GM18520 (cell line): ENCODE measurements around the gene SHISA6.

Experiments used
- ATAC-seq: cut with Tn5 transposase; IDR thresholded peaks from one replicate; pipeline ENCODE4 v1.9.1; 2021; ENCODE audit not compliant: unreplicated experiment

SHISA6 gene

DNA sequence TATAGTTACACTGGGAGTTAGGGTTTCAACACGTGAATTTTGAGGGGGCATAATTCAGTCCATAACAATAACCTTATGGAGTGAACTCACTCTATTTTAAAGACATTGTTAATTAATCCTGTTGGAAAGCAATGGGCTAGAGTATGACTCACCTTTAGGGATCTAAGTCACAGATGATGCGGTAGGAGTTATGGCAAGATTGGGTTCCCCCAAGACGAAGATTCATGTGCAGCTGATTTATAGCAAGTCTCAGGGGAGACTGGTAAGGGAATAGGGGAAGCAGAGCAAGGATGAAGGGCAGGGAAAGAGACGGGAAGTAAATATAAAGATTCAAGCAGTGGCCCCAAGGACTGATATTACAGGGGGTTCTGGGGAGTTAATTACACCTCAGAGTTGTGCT is 197.7 kb downstream of the SHISA6 start:
- no peak for ATAC-seq

DNA sequence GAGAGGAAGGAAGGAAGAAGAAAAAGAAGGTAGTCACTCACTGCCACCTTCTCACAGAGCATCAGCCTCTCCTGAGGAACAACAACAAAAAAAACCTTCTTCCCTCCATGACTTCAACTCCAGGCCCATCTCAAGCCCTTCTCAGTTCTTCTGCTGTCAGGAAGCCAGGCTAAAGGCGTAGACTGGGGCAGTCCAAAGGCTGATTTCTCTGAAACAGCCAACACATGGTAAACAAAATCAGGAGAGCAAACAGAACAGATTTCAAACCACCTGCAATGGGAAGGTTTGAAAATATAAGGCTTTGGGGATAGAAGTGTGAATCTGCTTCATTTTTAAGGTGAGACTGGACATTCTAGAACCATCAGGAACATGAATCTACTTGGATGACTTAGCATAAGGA is 200.0 kb downstream of the SHISA6 start:
- ATAC-seq, result no peak

DNA sequence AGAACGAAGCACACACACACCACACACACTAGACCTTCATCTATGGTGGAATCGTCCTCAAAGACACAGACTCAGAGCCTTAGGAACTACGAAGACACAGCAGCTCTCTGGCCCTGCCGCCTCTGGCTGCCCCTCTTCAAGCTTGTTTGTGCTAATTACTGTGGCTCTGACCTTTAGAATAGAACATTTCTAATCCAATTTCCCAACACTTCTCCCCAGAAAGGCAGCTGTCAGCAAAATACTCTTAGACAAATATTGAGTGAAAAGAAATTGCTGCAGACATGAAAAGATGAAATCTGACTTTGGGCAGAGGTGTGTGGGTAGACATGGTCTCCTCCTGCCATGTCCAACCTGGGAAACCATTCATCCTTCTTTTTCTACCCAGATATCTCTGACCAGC is 205.3 kb downstream of the SHISA6 start:
- no peak for ATAC-seq

DNA sequence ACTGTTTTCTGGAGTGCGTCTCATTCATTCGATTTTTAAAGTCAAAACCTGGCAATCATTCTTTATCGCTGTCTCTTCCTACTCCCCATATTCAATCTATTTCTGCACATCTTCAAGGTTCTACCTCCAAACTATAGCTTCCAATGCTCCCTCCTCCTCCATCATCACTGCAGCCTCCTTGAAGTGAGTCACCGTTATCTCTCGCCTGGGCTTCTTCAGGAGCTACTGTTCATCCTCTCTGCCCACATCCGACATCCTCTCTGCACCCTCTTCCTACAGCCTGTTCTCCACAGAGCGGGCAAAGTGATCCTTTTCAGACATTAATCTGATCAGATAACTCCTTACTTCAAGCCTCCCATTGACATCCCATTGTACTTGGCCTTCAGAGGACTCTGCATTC is 213.1 kb downstream of the SHISA6 start:
- ATAC-seq, result no peak

DNA sequence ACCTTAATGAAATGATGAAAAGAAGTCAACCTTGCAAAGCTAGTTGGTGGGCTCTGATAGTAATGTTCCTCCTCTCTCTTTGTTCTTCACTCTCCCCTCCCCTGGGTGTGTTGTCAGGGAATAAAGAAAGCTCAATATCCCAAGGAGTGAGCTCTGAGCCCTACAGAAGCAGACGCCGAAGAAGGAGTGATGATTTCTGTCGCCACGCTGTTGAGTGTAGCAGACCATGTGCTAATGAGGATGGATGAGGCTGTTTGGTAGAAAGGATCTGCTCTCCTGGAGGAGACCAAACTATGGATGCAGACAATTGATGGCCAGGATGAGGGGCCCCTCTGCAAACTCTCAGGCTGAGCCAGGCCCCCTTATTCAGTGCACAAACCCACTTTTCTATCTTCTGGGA is 217.3 kb downstream of the SHISA6 start:
- no peak for ATAC-seq

DNA sequence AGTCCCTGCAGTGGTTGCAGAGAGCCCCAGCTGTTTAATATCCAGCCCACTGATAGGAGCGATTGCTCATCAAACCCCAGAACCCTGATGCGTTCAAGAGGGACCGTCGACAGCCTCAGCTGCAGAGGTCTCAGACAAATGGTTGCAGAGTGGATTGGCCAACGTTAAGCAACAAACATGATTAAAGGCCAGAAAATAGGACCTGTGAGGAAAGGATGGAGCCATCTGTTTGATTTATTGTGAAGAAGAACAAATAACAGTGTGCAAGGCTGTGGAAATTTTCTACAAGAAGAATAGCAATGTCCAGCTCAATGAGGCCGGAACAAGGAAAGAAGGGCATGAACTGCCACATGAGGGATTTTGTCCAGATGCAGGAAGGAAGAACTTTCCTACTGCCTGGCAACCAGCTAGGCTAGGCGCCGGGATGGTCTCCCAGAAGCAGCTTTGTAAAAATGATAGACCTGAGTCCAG is 218.9 kb downstream of the SHISA6 start:
- ATAC-seq, result no peak

DNA sequence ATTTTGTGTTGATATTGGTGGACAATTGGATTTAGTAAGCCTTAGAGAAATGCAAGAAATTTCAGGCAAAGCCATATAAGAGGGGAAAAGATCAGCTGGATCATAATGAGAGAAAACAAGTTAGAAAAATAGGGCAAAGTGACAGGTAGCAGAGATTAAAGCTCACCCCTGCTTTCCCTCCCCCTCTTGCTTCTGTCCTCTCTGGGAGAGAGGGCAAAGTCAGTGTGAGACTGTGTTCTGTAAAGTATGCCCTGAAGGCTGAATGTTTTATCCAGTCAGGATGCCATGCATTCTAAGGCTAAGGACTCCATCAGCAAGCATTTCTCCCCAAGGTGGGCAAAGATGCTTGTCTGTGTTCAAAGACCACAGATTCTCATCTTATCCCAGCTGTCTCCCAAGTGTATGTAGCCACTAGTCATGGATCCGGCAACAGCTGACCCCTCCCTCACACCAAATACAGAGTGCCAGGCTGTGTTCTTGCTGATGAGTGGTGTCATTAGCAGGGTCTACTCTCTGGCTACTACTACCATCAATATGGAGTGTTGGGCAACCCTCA is 221.1 kb downstream of the SHISA6 start:
- no peak for ATAC-seq

DNA sequence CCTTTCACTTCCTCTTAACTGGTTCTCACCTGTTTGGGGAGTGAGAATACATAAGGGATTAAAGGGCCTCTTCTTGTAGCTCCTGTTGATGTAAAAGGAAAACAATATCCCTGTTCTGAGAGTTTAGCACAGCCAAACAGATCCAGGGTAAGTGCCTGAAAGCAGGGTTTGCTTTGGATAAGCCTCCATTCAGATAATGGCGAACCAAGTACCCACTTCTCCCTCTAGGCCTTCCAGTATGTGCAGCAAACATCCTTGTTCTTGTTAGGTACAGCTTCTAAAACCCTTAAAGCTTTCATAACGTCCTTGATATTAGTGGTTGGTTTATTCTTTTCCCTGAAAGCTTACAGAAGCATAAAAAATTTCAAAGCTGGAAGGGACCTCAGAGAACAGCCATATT is 226.6 kb downstream of the SHISA6 start:
- no peak for ATAC-seq

DNA sequence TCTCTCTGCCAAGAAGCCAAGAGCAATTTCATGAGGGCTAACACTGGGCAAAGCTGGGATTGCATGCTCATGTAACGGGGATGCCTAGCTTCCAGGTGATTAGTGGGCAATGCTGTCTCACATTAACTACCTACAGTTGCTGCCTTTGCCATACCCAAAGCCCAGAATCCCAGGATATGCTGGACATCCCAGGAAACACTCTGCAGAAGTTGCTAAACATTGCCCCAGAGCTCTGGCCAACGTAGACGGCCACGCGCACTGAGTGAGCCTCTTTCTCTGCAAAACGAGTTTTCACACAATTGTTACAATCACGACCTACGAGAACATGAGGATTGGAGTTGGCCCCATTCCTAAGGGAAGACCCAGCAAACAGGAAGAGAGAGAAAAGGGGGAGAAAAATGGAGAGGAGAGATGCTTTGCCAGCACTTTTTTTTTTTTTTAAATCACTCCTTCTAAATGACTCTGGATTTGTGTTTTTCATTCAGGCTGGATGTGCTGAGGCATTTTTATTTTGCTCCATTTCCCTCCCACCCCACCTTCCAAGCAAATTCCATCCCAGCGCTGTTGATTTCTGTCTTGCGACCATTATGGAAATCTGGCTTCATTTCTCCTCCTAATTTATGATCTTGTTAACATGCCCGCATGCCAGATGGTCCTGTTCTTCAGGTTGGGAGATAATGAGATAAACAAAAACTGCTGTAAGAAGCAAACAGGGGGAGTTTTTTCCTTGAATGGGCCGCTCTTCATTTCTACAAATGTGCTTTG is 244.5 kb downstream of the SHISA6 start:
- ATAC-seq, result no peak

DNA sequence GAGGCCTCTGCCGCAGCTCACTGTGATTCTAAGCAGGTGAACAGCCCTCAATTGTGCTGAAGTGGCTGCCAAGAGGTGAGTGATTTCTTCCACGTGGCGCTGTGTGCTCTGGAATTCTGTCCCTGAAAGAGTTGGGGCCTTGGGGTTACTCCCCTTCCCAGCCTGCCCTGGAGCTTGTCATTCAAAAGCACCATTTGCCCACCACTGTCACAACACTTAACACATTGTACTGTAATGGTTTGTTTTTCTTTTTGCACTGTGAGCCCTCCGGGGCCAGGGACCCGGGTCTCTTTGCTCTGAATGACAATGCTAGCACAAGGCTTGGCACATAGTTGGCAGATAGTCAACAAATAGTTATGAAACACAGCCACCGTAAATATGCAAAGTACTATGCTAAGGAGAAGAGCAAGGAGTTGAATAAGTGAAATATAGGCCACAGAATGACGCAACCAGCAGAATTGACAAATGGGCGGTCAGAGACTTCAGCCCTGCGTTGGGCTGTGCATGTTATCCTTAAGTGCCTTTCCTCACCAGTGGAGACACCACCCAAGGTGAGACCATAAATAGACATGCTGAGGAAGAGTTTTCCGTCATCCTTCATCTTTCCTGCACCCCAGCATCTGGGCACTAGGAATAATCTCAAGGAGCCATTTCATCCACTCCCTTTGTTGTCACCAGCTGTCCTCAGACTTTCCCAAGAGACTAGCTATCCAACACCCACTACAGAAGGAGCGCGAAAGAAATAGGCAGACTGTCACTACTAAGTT is 245.3 kb downstream of the SHISA6 start:
- no peak for ATAC-seq

DNA sequence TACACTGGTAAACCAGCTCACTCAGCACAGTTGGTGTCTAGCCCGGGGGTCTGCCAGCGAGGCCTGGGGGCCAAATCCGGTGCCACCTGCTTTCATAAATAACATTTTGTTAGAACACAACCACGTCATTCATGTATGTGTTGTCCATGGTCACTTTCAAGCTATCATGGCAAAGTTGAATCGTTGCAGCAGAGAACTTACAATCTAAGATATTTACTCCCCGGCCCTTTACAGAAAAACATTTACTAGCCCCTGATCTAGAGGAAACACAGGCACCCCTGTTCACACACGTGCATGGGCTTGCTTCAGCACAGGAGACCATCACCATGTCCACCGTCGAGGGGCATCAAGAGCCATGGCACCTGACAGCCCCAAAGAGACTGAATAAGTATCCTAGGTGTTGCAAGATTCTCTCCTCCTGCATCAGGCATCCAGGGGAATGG is 245.9 kb downstream of the SHISA6 start:
- ATAC-seq, result no peak

DNA sequence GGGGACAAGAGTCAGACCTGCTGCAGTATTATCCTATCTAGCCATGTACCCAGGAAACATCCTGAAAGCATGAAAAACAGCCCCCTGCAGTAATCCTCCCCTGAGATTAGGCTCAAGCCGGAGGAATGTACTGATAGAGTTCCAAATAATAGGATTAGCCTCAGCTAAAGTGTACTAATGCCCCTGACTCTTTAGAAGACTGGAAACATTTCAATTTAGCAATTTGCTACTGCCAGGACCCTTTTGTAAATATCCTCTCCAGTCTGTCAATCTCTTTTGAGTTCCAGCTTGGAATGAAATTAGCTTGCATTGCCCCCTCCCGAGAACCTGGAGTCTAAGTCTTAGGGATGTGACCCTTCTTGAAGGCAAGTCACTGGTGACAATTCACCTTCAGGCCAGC is 246.5 kb downstream of the SHISA6 start:
- ATAC-seq, result no peak

DNA sequence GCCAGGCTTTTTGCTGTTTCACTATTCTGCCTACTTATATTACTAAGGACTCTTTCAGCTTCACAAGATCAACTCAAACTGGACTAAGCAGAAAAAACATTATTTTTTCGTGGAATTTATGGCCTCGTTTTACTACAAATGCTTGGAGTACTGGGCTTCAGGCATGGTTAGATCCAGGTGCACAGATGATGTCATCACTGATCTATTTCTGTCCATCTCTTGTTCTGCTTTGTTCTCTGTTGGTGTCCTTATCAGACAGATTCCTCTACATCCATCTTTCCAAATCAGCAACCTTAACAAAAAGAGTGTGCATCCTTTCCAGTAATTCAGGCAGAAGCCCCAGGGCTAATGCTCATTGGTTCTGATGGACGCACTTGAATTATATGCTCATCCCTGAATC is 247.4 kb downstream of the SHISA6 start:
- ATAC-seq, result no peak

DNA sequence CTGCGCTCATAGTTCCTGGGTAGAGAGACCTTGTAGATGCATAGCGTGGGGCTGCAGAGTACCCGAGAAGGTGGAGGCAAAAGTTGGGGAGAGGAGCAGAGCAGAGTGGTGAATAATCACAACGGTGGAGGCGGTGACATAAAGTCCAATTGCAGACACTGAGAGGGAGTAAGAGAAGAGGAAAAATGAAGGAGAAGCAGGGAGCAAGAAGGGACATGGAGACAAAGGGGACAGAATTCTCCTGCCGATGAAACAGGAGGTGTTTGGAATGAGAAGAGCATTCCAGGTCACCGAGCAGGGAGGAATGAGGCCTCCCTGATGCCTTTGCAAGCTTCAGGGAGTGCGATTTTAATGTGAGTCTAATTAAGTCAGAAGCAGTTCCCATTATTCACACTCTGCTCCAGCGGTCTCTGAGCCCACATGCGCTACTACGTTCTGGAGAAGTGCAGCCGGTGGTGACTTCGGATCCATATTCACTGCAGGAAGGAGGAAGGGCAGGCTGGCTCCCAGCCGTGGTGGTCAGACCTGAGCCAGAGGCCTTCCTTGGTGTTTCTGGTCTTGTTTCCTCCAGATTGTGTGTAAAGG is 249.2 kb downstream of the SHISA6 start:
- no peak for ATAC-seq

DNA sequence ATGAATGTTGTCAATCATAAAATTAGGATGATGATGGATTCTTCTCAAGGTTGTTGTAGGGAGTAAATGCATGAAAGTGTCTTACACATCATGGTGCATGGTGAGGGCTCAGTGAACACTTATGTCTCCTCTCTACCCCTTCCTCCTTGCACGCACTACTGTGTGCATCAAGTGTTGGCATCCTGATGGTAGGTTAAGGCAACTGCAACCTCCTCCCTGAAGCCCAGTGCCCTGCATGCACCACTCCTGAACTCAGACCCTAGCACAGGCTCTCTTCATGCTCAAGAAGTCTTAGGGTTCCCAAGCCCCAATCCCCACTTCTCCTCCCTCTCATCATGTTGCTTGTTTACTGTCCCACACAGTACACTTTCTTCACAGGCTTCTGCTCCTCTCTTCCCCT is 251.5 kb downstream of the SHISA6 start:
- no peak for ATAC-seq

DNA sequence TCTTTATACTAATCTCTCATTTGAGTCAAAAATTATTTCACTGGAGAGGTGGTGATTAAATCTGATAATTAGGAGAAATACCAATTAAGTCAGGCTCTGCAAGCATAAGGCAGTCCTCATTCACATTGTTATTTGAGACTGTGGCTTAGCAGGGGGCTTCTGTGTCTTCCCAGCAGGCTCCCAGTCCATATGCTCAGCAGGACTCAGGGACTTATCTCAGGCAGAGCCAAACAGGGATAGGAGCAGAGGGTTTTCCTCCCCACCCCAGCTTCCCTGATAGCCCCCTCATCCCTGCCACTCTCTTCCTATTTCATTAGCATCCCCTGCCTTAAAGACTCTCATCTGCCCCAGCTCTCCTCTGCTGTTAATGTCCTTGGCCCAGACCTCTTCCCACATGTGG is 252.9 kb downstream of the SHISA6 start:
- no peak for ATAC-seq

DNA sequence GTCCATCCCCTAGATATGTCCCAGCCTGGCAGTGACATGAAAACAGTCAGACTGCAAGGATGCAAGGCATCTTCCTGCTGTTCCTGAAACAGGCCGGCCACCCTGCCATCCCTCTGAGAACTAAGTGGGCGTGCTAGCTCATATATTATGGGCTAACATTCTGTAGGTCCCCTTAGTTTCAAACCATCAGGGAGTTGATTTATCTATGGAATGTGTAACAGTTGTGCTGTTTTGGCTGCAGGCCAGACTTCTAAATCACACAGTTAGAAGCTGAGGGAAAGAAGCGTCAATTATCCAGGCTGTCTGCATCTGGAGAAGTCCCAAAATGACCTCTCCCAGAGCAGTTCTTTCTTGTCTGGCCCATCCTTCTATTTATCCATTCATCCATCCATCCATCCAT is 254.6 kb downstream of the SHISA6 start:
- no peak for ATAC-seq

DNA sequence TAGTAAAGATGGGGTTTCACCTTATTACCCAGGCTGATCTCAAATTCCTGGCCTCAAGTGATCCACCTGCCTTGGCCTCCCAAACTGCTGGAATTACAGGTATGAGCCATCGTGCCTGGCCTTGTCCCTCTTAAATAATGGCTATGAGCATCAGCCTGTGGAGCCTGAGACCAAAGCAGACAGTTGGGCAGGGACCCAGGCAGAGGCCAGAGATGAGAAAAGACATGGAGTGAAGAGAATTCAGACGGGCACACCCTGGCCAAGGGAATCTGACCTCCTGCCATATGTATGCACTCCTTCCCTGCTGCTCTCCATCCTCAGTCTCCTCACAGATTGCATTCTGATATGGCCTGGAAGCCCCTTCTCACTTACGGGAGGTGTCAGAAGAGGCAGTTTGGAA is 258.9 kb downstream of the SHISA6 start:
- ATAC-seq, result no peak

DNA sequence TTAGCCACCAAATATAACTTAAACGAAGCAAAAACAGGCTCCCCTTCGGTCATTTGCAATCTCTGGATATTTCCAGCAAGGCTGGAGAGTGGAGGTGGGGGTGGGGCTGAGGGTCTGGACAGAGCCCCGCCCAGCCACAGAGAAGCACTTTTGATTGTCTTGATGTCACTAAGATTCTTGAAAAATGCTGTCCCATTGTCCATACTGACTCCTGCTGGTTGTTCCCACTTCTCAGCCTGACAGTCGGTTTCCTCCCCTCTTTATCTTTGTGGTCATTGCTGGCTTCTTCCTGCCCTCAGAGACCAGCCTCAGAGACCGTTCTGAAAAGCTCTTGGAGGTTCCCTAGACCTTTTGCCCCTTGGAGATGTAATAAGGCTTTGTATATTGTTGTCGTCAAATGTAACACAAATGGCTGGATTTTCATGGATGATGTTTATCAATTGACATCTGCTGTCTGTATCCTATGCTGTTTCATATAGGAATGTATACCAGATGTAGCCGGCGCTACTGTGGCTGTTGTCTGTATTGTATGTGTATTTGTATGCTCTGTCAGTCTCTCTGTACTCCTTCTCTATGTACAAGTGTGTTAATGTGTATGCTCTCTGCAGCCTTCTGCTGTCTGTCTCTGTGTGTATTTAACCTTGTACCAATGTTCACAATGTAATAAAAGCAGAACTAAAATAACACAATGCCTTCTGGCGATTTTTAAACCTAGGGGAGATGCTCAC is 262.5 kb downstream of the SHISA6 start:
- ATAC-seq, result no peak

DNA sequence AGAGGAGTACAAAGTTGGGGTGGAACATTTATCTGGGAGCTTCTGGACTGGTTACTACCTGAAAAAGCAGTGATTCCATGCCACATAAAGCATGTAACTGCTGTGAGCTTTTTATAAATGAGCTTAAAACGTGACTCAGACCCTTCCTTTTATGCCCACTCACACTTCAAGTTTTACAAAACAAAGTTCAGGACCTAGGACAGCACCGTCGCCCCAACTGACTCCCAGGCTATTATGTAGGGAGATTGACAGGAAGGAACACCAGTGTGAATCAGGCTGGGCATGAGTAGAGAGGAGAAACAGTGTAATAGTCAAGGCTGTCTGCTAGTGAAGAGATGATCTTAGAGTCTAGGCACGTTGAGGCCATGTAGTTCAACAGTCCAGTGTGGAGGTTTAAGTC is 265.6 kb downstream of the SHISA6 start:
- no peak for ATAC-seq

DNA sequence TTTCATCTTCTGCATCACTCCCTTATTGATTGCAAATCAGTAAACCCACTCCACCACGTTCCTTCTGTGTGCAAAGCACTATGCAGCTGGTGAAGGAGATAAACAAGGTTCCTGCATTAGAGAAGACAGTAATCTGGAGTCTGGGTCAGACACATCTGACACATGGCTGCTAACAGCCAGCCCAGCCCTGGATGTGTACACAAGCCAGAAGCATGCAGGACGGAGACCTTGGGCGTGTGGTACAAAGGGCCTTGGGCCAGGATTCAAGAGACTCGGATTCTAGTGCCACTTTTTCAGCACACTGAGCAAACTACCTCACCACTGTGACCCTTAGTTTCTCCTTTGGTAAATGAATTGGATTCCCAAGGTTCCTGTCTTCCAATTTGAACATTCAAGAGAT is 270.7 kb downstream of the SHISA6 start:
- ATAC-seq, result no peak
